ENCODE measurements around the gene ZNF792.
A peak's percentile ranks its signal among the peaks of the same experiment; 100 is the strongest.
"Not testable (repeated sequence)": the region's sequence is repeated elsewhere in the genome, so short reads cannot be mapped to it uniquely, and the experiment has no call there.

ZNF792 gene

DNA sequence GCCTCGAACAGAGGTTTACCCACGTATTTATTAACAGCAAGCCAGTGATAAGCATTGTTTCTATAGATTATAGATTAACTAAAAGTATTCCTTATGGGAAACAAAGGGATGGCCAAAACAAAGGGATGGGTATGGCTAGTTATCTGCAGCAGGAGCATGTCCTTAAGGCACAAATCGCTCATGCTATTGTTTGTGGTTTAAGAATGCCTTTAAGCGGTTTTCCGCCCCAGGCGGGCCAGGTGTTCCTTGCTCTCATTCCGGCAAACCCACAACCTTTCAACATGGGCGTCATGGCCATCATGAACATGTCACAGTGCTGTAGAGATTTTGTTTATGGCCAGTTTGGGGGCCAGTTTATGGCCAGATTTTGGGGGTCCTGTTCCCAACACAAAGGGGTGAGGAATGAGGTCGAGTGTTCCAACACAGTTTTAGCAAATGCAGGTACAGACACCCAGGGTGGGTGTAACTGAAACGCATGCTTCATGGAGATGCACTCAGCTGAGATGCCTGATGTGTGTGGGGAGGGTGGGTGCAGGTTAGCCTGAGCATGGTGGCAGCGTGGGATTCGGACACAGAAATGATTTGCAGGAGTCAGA is 6.3 kb upstream of the ZNF792 start:
- DNase-seq (ENCODE audit: low read depth) = not testable (repeated sequence)

DNA sequence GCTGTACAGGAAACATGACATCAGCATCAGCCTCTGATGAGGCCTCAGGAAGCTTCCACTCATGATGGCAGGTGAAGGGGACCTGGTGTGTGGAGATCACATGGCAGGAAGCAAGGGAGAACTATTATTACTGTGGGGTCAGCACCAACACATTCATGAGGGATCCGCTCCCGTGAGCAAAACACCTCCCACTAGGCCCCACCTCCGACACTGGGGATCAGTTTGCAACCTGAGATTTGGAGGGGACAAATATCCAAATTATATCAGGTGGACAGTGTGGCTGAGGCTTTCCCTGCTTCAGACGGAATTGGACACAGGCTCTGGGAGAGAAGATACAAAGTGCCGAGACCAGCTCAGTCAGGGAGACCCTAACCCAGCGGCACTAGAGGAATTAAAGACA is 5.7 kb upstream of the ZNF792 start:
- no peak for DNase-seq (ENCODE audit: low read depth)

DNA sequence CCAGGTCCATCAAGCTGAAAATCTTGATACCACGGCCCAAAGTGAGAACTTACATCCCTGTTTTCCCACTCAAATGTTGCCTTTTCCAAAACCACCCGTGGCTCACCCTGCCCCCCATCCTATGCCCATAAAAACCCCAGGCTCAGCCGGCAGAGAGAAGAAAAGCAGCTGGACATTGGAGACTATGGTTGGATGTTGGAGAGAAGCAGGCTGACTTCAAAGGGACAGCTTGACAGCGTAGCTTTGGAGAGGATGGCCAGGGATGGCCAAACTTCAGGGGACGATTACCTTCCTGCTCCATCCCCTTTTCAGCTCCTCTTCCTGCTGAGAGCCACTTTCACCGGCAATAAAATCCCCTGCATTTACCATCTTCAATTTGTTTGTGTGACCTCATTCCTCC is 3.5 kb upstream of the ZNF792 start:
- DNase-seq (ENCODE audit: low read depth) = no peak

- DNase-seq (ENCODE audit: low read depth) = not testable (repeated sequence)
Observed at GRCh38 chr19:34965505-34965904, 1.5 kb upstream of the ZNF792 start.

DNA sequence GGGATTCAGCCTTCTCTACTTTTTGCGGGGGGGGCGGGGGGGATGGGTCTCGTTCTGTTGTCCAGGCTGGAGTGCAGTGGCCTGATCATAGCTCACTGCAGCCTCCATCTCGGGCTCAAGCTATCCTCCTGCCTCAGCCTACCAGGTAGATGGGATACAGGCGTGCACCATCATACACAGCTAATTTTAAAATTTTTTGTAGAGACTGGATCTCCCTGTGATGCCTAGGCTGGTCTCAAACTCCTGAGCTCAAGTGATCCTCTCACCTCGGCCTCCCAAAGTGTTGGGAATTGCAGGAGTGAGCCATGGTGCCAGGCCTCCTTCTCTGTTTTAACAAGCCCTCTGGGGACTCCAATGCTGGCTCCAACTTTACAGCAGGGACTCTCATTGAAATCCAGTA is 569 bp upstream of the ZNF792 start:
- DNase-seq (ENCODE audit: low read depth) = no peak

DNA sequence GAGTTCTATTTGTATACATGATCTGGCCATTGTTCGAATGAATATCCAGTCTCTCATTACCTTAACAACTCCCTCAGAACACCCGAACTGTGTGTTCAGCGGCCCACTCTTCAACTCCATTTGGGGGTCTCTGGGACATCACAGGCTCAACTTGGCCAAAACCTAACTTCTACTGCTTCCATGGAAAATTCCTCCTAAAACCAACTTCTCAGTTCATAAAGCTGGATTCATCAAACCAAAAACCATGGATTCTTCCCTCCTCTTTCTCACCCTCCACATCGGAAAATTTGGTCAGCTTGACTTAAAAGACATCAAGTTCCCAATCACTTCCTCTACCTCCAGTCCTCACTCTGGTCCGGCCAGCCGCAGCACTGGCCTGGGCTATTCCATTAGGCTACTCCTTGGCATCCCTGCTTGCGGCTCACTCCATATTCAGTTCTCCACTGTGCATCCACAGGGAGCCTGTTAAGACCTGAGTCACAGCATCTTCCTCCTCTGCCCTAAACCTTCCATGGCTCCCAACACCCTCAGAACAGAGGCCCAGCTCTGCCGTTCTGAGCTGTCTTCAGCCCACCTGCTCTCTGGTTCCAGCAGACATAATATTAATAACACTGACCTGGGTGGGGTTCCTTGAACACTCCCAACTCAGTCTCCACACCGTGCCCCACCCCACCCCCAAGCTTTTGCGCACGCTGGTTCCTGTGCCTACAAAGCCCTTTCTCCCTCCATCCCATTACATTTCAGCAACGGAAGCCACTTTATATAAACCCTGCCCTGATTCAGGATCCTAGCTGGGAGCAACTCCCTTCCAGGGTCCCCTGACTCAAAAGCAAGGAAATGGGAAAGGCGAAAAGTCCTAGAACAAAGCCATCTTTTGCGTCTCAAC is 1.1 kb downstream of the ZNF792 start:
- no peak for DNase-seq (ENCODE audit: low read depth)

DNA sequence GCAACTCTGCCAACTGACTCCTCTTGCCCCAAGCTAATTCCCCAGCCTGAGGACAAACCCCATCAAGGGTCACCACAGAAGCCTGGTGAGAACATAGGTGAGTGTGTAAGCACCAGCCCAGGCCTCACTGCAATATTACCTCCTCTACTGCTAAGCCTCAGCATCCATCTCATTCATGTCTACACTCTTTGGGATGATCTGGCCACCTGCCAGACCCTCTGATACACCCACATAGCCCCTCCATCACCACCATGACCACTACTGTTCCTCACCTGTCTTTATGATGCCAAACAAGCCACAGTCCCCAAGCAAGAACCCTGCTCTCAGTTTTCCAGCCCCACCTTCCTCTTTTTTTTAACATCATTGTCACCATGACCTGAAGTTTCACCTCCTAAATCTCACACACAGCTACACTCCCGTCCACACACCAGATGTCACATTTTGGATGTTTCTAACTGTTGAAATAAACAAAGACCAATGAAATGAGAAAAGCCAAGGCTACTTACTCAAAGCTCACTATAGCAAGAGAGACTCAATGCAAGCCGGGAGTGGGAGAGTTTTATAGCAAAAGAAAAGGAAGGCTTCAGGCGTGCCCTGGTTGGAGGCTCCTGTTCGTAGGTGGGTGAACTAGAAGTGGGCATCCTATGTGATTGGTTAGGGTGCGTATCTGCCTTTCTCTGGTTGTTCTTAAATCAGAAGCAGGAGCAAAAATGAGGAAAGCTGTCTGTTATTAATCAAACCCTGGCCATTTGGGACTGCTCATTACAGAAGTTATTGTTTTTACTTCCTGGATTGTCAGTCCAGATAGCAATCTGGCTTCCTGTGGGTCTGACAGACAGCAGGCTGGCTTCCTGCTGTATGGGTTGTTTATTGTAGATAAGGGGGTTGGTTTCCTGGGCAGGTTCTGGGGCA is 2.0 kb downstream of the ZNF792 start:
- no peak for DNase-seq (ENCODE audit: low read depth)

- DNase-seq (ENCODE audit: low read depth) = no peak
Observed at GRCh38 chr19:34960940-34961679, 2.9 kb downstream of the ZNF792 start.

DNA sequence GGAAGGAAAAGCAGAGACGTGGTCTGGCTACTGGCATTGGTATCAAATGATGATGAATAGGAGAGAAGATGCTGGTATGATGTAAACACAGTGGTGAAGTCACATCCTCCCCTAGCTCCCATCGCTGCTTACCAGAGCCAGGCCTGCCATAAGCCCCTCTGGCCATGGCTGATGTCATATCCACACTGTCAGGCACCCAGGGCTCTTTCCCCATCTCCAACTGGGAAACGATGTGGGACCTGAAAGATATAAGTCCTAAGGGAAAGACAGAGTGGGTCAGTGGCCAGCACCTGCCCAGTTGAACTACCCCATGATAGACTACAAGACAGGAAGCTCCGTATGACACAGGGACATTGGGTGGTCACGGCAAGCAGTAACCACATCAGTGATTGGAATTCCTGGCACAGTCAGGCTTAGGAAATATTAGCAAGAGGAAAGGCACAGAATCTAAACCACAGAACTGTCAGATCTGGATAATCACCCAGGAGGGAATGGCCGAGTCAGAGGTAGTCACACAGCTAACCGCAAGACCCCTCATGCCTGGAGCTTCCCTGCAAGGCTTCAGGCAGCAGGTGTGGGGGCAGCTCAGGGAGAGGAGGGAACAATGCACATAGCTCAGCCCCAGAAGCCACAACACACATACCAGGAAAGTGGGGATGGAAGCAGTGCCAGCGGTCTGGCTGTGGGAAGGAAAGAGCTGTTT is 3.8 kb downstream of the ZNF792 start:
- DNase-seq (ENCODE audit: low read depth) = no peak

DNA sequence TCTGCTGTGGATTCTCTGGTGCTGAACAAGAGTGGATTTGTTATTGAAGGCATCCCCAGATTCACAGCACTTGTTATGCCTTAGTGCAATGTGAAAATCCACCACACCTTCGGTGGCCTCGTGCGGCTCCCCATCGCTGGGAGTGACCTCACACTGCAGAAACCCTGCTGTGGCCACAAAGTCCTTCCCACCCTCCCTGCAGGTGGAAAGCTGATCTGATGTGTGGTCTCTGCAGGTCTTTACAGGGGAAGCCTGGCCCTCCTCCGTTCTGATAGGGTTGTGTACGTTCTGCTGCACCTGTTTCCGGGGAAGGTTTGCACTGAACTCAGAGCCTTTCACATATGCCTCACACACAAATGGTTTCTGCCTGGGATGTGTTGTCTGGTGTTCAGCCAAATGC is 5.0 kb downstream of the ZNF792 start:
- DNase-seq (ENCODE audit: low read depth) = no peak

DNA sequence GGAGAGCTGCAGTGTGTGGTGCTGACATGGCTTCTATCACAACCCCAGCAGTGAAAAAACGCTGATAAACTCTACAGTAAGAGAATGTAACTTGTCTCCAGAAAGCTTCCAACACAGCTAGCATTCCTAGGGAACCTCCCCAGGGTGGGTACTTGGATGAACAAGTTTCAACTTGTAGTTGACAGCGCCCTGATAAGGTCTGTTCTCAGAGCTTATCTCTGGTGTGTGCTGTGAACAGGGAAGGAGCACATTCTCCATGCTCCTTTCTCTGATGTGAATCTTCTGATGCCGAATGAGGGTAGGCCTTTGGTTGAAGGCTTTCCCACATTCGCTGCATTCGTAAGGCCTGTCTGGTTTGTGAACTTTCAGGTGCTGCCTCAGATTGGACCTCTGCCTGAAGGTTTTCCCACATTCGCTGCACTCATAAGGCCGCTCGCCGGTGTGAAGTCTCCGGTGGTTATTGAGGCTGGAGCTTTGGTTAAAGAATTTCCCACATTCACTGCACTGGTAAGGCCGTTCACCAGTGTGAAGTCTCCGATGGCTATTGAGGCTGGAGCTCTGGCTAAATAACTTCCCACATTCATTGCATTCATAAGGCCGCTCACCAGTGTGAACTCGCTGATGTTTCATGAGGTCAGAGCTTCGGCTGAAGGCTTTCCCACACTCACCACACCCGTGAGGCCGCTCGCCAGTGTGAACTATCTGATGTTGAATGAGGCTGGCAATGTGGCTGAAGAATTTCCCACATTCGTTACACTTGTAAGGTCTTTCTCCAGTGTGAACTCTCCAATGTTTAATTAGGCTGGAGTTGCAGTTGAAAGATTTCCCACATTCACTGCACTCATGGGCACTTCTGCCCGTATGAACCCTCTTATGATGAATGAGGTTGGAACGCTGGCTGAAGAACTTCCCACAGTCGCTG is 5.9 kb downstream of the ZNF792 start:
- no peak for DNase-seq (ENCODE audit: low read depth)

- no peak for DNase-seq (ENCODE audit: low read depth)
Observed at GRCh38 chr19:34953092-34953491, 10.9 kb downstream of the ZNF792 start.

- no peak for DNase-seq (ENCODE audit: low read depth)
Observed at GRCh38 chr19:34943861-34944573, 20.0 kb downstream of the ZNF792 start.

DNA sequence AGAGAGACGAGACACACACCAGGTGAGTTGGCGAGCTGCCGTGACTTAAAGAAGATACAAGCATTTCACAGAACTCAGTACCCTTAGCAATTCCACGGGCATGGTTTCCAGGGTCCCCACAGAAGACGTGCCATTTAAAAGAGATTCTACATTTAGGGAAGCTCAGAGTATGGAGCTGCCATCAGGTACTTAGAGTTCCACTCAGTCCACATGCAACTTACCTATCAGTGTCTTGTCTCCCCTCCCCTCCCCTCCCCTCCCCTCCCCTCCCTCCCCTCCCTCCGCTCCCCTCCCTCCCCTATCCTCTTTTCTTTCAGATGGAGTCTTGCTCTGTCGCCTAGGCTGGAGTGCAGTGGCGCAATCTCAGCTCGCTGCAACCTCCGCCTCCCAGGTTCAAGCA is 25.1 kb downstream of the ZNF792 start:
- no peak for DNase-seq (ENCODE audit: low read depth)

DNA sequence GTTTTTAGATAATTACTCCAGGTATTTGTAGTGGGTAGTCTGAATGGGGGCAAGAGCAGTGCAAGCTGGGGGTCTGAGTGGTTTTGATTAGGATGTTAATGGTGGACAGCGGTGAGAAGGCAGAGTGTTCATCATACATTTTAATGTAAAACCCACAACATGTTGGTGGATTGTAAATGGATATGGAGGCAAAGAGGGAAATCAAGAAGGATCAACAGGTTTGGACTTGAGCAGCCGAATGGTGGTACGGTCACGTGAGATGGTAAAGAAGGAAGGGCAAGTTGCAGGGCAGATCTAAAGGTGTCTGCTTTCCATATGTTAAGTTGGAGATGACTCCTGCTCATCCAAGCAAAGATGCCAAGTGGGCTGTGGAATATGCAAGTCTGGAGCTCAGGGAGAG is 27.8 kb downstream of the ZNF792 start:
- no peak for DNase-seq (ENCODE audit: low read depth)

DNA sequence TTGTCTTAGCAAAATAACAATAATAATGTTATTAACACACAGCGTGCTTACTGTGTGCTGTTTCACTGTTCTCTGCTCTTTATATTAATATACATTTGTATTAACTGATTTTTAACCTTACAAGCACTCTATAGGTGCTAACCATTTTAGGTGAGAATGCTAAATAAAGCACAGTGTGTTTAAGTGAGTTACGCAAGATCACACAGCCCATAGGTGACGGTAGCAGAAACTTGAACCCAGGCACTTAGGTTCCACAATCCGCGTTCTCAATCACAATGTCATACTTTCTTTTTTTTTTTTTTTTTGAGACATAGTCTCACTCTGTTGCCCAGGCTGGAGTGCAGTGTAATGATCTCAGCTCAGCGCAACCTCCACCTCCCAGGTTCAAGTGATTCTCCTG is 31.5 kb downstream of the ZNF792 start:
- DNase-seq (ENCODE audit: low read depth) = no peak

DNA sequence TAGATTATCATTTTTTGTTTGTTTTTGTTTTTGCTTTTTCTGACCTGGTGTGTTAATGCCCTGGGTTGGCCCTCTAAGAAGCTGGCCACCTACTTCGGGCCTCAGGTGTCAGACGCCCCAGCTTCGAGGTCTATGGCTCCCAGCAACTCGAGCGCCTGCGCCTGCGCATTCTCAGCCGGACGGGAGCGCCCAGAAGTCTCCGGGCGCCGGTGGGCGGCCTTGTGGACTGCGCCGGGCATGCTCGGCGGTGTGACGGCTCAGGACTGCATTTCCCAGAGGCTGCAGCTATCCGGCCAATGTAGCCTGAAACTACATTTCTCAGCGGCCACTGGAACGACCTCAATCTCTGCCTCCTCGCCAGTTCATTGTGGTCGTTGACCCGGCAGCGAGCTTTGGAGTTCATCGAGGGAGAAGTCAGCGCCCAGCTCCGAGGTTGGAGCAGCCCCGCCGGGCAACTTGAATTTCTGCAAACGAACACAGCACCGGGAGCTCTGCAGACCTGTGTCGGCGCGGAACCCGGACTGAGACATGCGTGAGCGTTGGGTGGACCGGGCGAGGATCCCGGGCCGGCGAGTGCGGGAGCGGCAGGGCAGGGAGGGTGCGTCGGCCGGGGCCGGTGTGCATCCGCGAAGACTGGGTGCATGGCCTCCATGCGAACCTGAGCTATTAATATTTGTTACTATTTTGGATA is 37.2 kb downstream of the ZNF792 start, which contains the start of gene ZNF30:
Gene ZNF30 (plus strand): TSS at position 219 of the 691 bp plus-strand sequence. CDS start 3,045 bp downstream, outside the sequence.
- DNase-seq (ENCODE audit: low read depth) = peak; percentile 68

- DNase-seq (ENCODE audit: low read depth) = no peak
Observed at GRCh38 chr19:34926361-34926684, 37.7 kb downstream of the ZNF792 start.

GRCh38 chr19:34925278-34925855 is 38.7 kb downstream of the ZNF792 start:
- no peak for DNase-seq (ENCODE audit: low read depth)
